ENCODE results near the gene HCRTR1.
A peak's percentile ranks its signal among the peaks of the same experiment; 100 is the strongest.

The HCRTR1 gene

GRCh38 chr1:31593770-31594632, 23.5 kb upstream of the HCRTR1 start:
- DNase-seq = peak; percentile 72

GRCh38 chr1:31595836-31596736, 21.4 kb upstream of the HCRTR1 start:
- in situ Hi-C loops (cut with HindIII; ENCODE audit: low pct_ligation_motif_present, low pct_unique_long_range_greater_than_20kb, low sequenced_read_pairs) = no loop called here

More at GRCh38 chr1:31593770-31594632, 23.5 kb upstream of the HCRTR1 start:
- in situ Hi-C loops (cut with HindIII; ENCODE audit: low pct_ligation_motif_present, low pct_unique_long_range_greater_than_20kb, low sequenced_read_pairs) = no loop called here

GRCh38 chr1:31596737-31597097, 20.8 kb upstream of the HCRTR1 start:
- no peak for DNase-seq
- in situ Hi-C loops (cut with HindIII; ENCODE audit: low pct_ligation_motif_present, low pct_unique_long_range_greater_than_20kb, low sequenced_read_pairs) = no loop called here

More at GRCh38 chr1:31595836-31596736, 21.4 kb upstream of the HCRTR1 start:
- no peak for DNase-seq

- DNase-seq = no peak
- in situ Hi-C loops (cut with HindIII; ENCODE audit: low pct_ligation_motif_present, low pct_unique_long_range_greater_than_20kb, low sequenced_read_pairs) = no loop called here
Measured at GRCh38 chr1:31598980-31599379, 18.5 kb upstream of the HCRTR1 start.

GRCh38 chr1:31600641-31601040, 16.8 kb upstream of the HCRTR1 start:
- no peak for DNase-seq
- in situ Hi-C loops (cut with HindIII; ENCODE audit: low pct_ligation_motif_present, low pct_unique_long_range_greater_than_20kb, low sequenced_read_pairs) = no loop called here

GRCh38 chr1:31602081-31602480, 15.4 kb upstream of the HCRTR1 start:
- no peak for DNase-seq
- in situ Hi-C loops (cut with HindIII; ENCODE audit: low pct_ligation_motif_present, low pct_unique_long_range_greater_than_20kb, low sequenced_read_pairs) = no loop called here

- no peak for DNase-seq
- in situ Hi-C loops (cut with HindIII; ENCODE audit: low pct_ligation_motif_present, low pct_unique_long_range_greater_than_20kb, low sequenced_read_pairs) = no loop called here
Measured at GRCh38 chr1:31605908-31606427, 11.5 kb upstream of the HCRTR1 start.

- in situ Hi-C loops (cut with HindIII; ENCODE audit: low pct_ligation_motif_present, low pct_unique_long_range_greater_than_20kb, low sequenced_read_pairs) = no loop called here
- no peak for DNase-seq
Measured at GRCh38 chr1:31607360-31607759, 10.1 kb upstream of the HCRTR1 start.

GRCh38 chr1:31609514-31610118, 7.9 kb upstream of the HCRTR1 start:
- in situ Hi-C loops (cut with HindIII; ENCODE audit: low pct_ligation_motif_present, low pct_unique_long_range_greater_than_20kb, low sequenced_read_pairs) = no loop called here

GRCh38 chr1:31614414-31615005, 3.0 kb upstream of the HCRTR1 start:
- in situ Hi-C loops (cut with HindIII; ENCODE audit: low pct_ligation_motif_present, low pct_unique_long_range_greater_than_20kb, low sequenced_read_pairs) = no loop called here
- DNase-seq = no peak

More at GRCh38 chr1:31609514-31610118, 7.9 kb upstream of the HCRTR1 start:
- DNase-seq = no peak

GRCh38 chr1:31615414-31615813, 2.1 kb upstream of the HCRTR1 start:
- in situ Hi-C loops (cut with HindIII; ENCODE audit: low pct_ligation_motif_present, low pct_unique_long_range_greater_than_20kb, low sequenced_read_pairs) = no loop called here
- no peak for DNase-seq

- DNase-seq = no peak
- in situ Hi-C loops (cut with HindIII; ENCODE audit: low pct_ligation_motif_present, low pct_unique_long_range_greater_than_20kb, low sequenced_read_pairs) = no loop called here
Measured at GRCh38 chr1:31615939-31616338, 1.6 kb upstream of the HCRTR1 start.

GRCh38 chr1:31617916-31618746, 642 bp downstream of the HCRTR1 start:
- in situ Hi-C loops (cut with HindIII; ENCODE audit: low pct_ligation_motif_present, low pct_unique_long_range_greater_than_20kb, low sequenced_read_pairs) = no loop called here
- peak; percentile 28 for DNase-seq

GRCh38 chr1:31618916-31619846, 1.7 kb downstream of the HCRTR1 start:
- in situ Hi-C loops (cut with HindIII; ENCODE audit: low pct_ligation_motif_present, low pct_unique_long_range_greater_than_20kb, low sequenced_read_pairs) = no loop called here
- DNase-seq = no peak

- DNase-seq = no peak
- in situ Hi-C loops (cut with HindIII; ENCODE audit: low pct_ligation_motif_present, low pct_unique_long_range_greater_than_20kb, low sequenced_read_pairs) = no loop called here
Measured at GRCh38 chr1:31620631-31621497, 3.4 kb downstream of the HCRTR1 start.

- DNase-seq = no peak
- in situ Hi-C loops (cut with HindIII; ENCODE audit: low pct_ligation_motif_present, low pct_unique_long_range_greater_than_20kb, low sequenced_read_pairs) = no loop called here
Measured at GRCh38 chr1:31621498-31621820, 4.0 kb downstream of the HCRTR1 start.

Data from ACHN (cell line).